Panc1 (cell line): Measurements from ENCODE around the gene BCAS3. TPM values are rescaled to one million over a fixed set of nuclear protein-coding genes. Genes with fewer than 3 reads are reported as not detected.

Source experiments
- ATAC-seq: fragments of 200-7000 bp; cut with Tn5 transposase; 2 replicates; pipeline ENCODE4 v1.9.1; 2020; ENCODE audit warnings: mild to moderate bottlenecking, moderate library complexity
- BruUV-seq: library from RNA; stranded (reverse); fragments of 400-500 nt; replicated peaks from 2 replicates; lab custom pipeline; 2021; lab: Mats Ljungman, UMichigan
- CTCF ChIA-PET: fragments of 300-600 bp; sonication (Branson Sonifier 250); formaldehyde crosslinking; loops from one replicate; lab custom pipeline; 2022; ENCODE audit warnings: antibody characterized with exemption; lab: Charles Lee
- POLR2A ChIA-PET: fragments of 300-600 bp; sonication (Branson Sonifier 250); formaldehyde crosslinking; loops from one replicate; lab custom pipeline; 2022; ENCODE audit warnings: antibody characterized with exemption; lab: Charles Lee
- DNase-seq: peaks from one replicate; pipeline ENCODE4 v3.0.0-alpha.2; 2010; ENCODE audit warnings: low read depth, low spot score
- H3K27ac ChIP-seq: 2 replicates; pipeline ENCODE4 v1.5.1; 2011; ENCODE audit warnings: mild to moderate bottlenecking, low read length, inconsistent platforms
- H3K27me3 ChIP-seq: fragments of 200-500 bp; sonication (Bioruptor generic); 2 replicates; pipeline ENCODE4 v1.6.0; 2014; ENCODE audit warnings: low read length, inconsistent platforms; ENCODE audit not compliant: control insufficient read depth, insufficient read depth
- H3K36me3 ChIP-seq: fragments of 200-500 bp; sonication (Bioruptor generic); 2 replicates; pipeline ENCODE4 v1.5.1; 2014; ENCODE audit warnings: inconsistent platforms, mild to moderate bottlenecking, low read length, moderate library complexity; ENCODE audit not compliant: control insufficient read depth, insufficient read depth
- H3K4me1 ChIP-seq: 2 replicates; pipeline ENCODE4 v1.5.1; 2011; ENCODE audit warnings: inconsistent platforms, mild to moderate bottlenecking, low read length, moderate library complexity; ENCODE audit not compliant: control insufficient read depth, insufficient read depth
- H3K4me3 ChIP-seq, 2 experiments: 2 replicates each; pipeline ENCODE4 v1.5.1; 2011 to 2012; ENCODE audit warnings: low read depth in 2 of 2, low read length in 2 of 2, mild to moderate bottlenecking in 2 of 2, inconsistent platforms in 1 of 2, moderate library complexity in 1 of 2
- H3K9me3 ChIP-seq: fragments of 200-500 bp; sonication (Bioruptor generic); 2 replicates; pipeline ENCODE4 v1.5.1; 2014; ENCODE audit warnings: low read depth, mild to moderate bottlenecking, inconsistent platforms, low read length, moderate library complexity; ENCODE audit not compliant: control insufficient read depth, insufficient read depth
- CTCF ChIP-seq: fragments of 450-650 bp; IDR thresholded peaks from 2 replicates; pipeline ENCODE4 v1.5.1; 2017; ENCODE audit warnings: mild to moderate bottlenecking
- POLR2AphosphoS5 ChIP-seq: IDR thresholded peaks from 2 replicates; pipeline ENCODE4 v1.6.1; 2012; ENCODE audit warnings: mild to moderate bottlenecking, low read depth, low read length, moderate library complexity
- REST ChIP-seq, 2 experiments: IDR thresholded peaks; 2 replicates each; pipeline ENCODE4 v1.6.1; 2011 to 2012; ENCODE audit warnings: low read depth in 2 of 2, control low read depth in 1 of 2, low read length in 1 of 2, mild to moderate bottlenecking in 1 of 2, moderate library complexity in 1 of 2; ENCODE audit not compliant: insufficient read depth in 1 of 2
- SIN3A ChIP-seq: IDR thresholded peaks from 2 replicates; pipeline ENCODE4 v1.6.1; 2012; ENCODE audit warnings: low read depth, mild to moderate bottlenecking, low read length, moderate library complexity, borderline replicate concordance; ENCODE audit not compliant: insufficient read depth
- TCF7L2 ChIP-seq: IDR thresholded peaks from 2 replicates; pipeline ENCODE4 v1.6.1; 2011; ENCODE audit warnings: mild to moderate bottlenecking, low read depth, low read length, inconsistent platforms
- in situ Hi-C: cut with HindIII; loops from 2 replicates; pipeline ENCODE4 v1.10.0; 2016; ENCODE audit warnings: low sequenced_read_pairs, low pct_unique_long_range_greater_than_20kb
- intact Hi-C: fragments of 100-400 bp; cut with micrococcal nuclease; formaldehyde crosslinking; loops from one replicate; pipeline ENCODE4 v1.10.0; 2022; ENCODE audit not compliant: unreplicated experiment
- total RNA-seq: library from RNA; stranded (reverse); gene quantifications from one replicate; pipeline ENCODE4 v1.2.1, GENCODE V29; 2021; ENCODE audit not compliant: unreplicated experiment

Gene BCAS3
- total RNA-seq, 1 experiment from 2014 or later = 9.3 TPM

- TF ChIP-seq SIN3A = no peak
- TF ChIP-seq POLR2AphosphoS5 = no peak
- TF ChIP-seq TCF7L2 = no peak
- TF ChIP-seq REST (IDR thresholded peaks at IDR 0.05; ENCODE audit: insufficient read depth in 1 of 2, low read depth in 2 of 2, low read length in 1 of 2) = no peak
- TF ChIP-seq CTCF = no peak
- POLR2A ChIA-PET = interaction anchor here (0.7 kb wide), 1 partner anchor 18 kb away, joined by 11 read pairs; no protein-coding TSS in a partner anchor
- intact Hi-C loops (no loop called here), in situ Hi-C loops (no loop called here)
- H3K27me3 ChIP-seq = no peaks in the 10 kb centered on the region
- CTCF ChIA-PET = no interaction called here
- H3K27ac ChIP-seq = peak overlapping the region; percentile 73; the same call in 1 of the 2 replicates
- ATAC-seq (no peak), DNase-seq (no peak)
- H3K4me3 ChIP-seq = no peak overlapping the region
- H3K9me3 ChIP-seq = no peaks in the 10 kb centered on the region
- peaks cover 27% of the 10 kb centered on the region for H3K4me1 ChIP-seq
- no TSS peak for BruUV-seq
- H3K36me3 ChIP-seq = no peaks in the 10 kb centered on the region
Measured at GRCh38 chr17:61209106-61209439, 531.4 kb downstream of the BCAS3 start.

- in situ Hi-C loops = no loop called here
- DNase-seq = no peak
- no TSS peak for BruUV-seq
- no peak overlapping the region for H3K4me3 ChIP-seq
- H3K4me1 ChIP-seq = peaks cover 27% of the 10 kb centered on the region
- no peak for ATAC-seq
- no peaks in the 10 kb centered on the region for H3K27me3 ChIP-seq
- no peaks in the 10 kb centered on the region for H3K9me3 ChIP-seq
- H3K36me3 ChIP-seq = no peaks in the 10 kb centered on the region
- TF ChIP-seq CTCF (no peak), TCF7L2 (no peak), SIN3A (no peak), REST (IDR thresholded peaks at IDR 0.05; ENCODE audit: insufficient read depth in 1 of 2, low read depth in 2 of 2, low read length in 1 of 2) (no peak)
- H3K27ac ChIP-seq = peak overlapping the region; percentile 73; the same call in 1 of the 2 replicates
- intact Hi-C loops = no loop called here
- POLR2A ChIA-PET = no interaction called here
- CTCF ChIA-PET = no interaction called here
Measured at GRCh38 chr17:61209525-61209924, 531.9 kb downstream of the BCAS3 start.
